H9 (cell line): ENCODE results near the gene XCR1. TPM values are rescaled to one million over a fixed set of nuclear protein-coding genes. Genes with fewer than 3 reads are reported as not detected.

Source experiments
- DNase-seq: peaks from one replicate; pipeline ENCODE4 v3.0.0-alpha.2; 2017
- H2AFZ ChIP-seq: one replicate; pipeline ENCODE4 v1.6.1; 2013; ENCODE audit warnings: mild to moderate bottlenecking, low read length, control low read depth, moderate library complexity
- H2AK5ac ChIP-seq: 2 replicates; pipeline ENCODE4 v1.6.1; 2013; ENCODE audit warnings: low read length, control low read depth, mixed read lengths; ENCODE audit not compliant: insufficient read length
- H2BK120ac ChIP-seq: one replicate; pipeline ENCODE4 v1.6.1; 2013; ENCODE audit warnings: low read depth, mild to moderate bottlenecking, low read length, control low read depth, inconsistent platforms; ENCODE audit not compliant: poor library complexity, severe bottlenecking
- H2BK12ac ChIP-seq: 2 replicates; pipeline ENCODE4 v1.6.1; 2013; ENCODE audit warnings: low read length, control low read depth, mixed read lengths, low read depth; ENCODE audit not compliant: insufficient read length
- H2BK15ac ChIP-seq: 2 replicates; pipeline ENCODE4 v1.6.1; 2013; ENCODE audit warnings: low read depth, low read length, control low read depth
- H2BK20ac ChIP-seq: one replicate; pipeline ENCODE4 v1.6.1; 2013; ENCODE audit warnings: low read depth, mild to moderate bottlenecking, low read length, control low read depth, inconsistent platforms; ENCODE audit not compliant: poor library complexity, severe bottlenecking
- H2BK5ac ChIP-seq: 2 replicates; pipeline ENCODE4 v1.6.1; 2013; ENCODE audit warnings: low read length, control low read depth, mixed read lengths; ENCODE audit not compliant: insufficient read length
- H3K14ac ChIP-seq: 2 replicates; pipeline ENCODE4 v1.6.1; 2013; ENCODE audit warnings: low read length, control low read depth; ENCODE audit not compliant: insufficient read depth
- H3K18ac ChIP-seq: 2 replicates; pipeline ENCODE4 v1.6.1; 2013; ENCODE audit warnings: low read depth, mild to moderate bottlenecking, mixed read lengths, low read length, control low read depth; ENCODE audit not compliant: insufficient read length
- H3K23ac ChIP-seq: 2 replicates; pipeline ENCODE4 v1.6.1; 2013; ENCODE audit warnings: low read length, control low read depth, mixed read lengths, low read depth; ENCODE audit not compliant: insufficient read length
- H3K23me2 ChIP-seq: 2 replicates; pipeline ENCODE4 v1.6.1; 2013; ENCODE audit warnings: low read depth, mild to moderate bottlenecking, mixed read lengths, low read length, control low read depth; ENCODE audit not compliant: insufficient read length, poor library complexity, severe bottlenecking
- H3K27ac ChIP-seq: 2 replicates; pipeline ENCODE4 v1.5.1; 2013; ENCODE audit warnings: low read length, control low read depth, mixed read lengths, low read depth; ENCODE audit not compliant: insufficient read length
- H3K27me3 ChIP-seq: 2 replicates; pipeline ENCODE4 v1.6.1; 2013; ENCODE audit warnings: low read length, control low read depth, inconsistent platforms; ENCODE audit not compliant: insufficient read depth
- H3K4ac ChIP-seq: 2 replicates; pipeline ENCODE4 v1.6.1; 2013; ENCODE audit warnings: low read depth, mild to moderate bottlenecking, control low read depth, inconsistent platforms, low read length, moderate library complexity
- H3K4me1 ChIP-seq: 2 replicates; pipeline ENCODE4 v1.6.1; 2013; ENCODE audit warnings: low read length, control low read depth, inconsistent platforms; ENCODE audit not compliant: insufficient read depth
- H3K4me2 ChIP-seq: 2 replicates; pipeline ENCODE4 v1.6.1; 2013; ENCODE audit warnings: low read length, control low read depth, mixed read lengths; ENCODE audit not compliant: insufficient read length, insufficient read depth
- H3K56ac ChIP-seq: 2 replicates; pipeline ENCODE4 v1.6.1; 2013; ENCODE audit warnings: low read depth, mild to moderate bottlenecking, mixed read lengths, low read length, control low read depth; ENCODE audit not compliant: insufficient read length
- H3K79me1 ChIP-seq: 2 replicates; pipeline ENCODE4 v1.6.1; 2013; ENCODE audit warnings: low read depth, mild to moderate bottlenecking, moderate library complexity, low read length, control low read depth, inconsistent platforms; ENCODE audit not compliant: insufficient read depth, poor library complexity, severe bottlenecking
- H3K79me2 ChIP-seq: 2 replicates; pipeline ENCODE4 v1.6.1; 2013; ENCODE audit warnings: low read length, control low read depth, inconsistent platforms; ENCODE audit not compliant: insufficient read depth
- H3K9ac ChIP-seq: 2 replicates; pipeline ENCODE4 v1.6.1; 2013; ENCODE audit warnings: low read length, control low read depth, mixed read lengths; ENCODE audit not compliant: insufficient read length; ENCODE audit errors: extremely low read depth
- H3K9me3 ChIP-seq: one replicate; pipeline ENCODE4 v1.6.1; 2013; ENCODE audit warnings: low read depth, low read length, inconsistent platforms; ENCODE audit not compliant: control insufficient read depth
- H3T11ph ChIP-seq: one replicate; pipeline ENCODE4 v1.6.1; 2013; ENCODE audit warnings: mild to moderate bottlenecking, low read length, control low read depth, inconsistent platforms
- H4K20me1 ChIP-seq: one replicate; pipeline ENCODE4 v1.6.1; 2013; ENCODE audit not compliant: control insufficient read depth, insufficient read length, insufficient read depth
- H4K5ac ChIP-seq: 2 replicates; pipeline ENCODE4 v1.6.1; 2013; ENCODE audit warnings: low read depth, mild to moderate bottlenecking, mixed read lengths, low read length, control low read depth; ENCODE audit not compliant: insufficient read length
- H4K8ac ChIP-seq: replicated peaks from 2 replicates; pipeline ENCODE4 v1.6.1; 2013; ENCODE audit warnings: low read length, control low read depth, mixed read lengths, low read depth; ENCODE audit not compliant: insufficient read length
- H4K91ac ChIP-seq: 2 replicates; pipeline ENCODE4 v1.6.1; 2013; ENCODE audit warnings: low read depth, mild to moderate bottlenecking, moderate library complexity, mixed read lengths, low read length, control low read depth; ENCODE audit not compliant: insufficient read length
- H3K27ac Mint-ChIP-seq, 3 experiments: 2 replicates in 2 of 3; 3 replicates in 1 of 3; pipeline ENCODE4 v1.8.0; 2020 to 2021; ENCODE audit warnings: mixed read lengths in 3 of 3, mild to moderate bottlenecking in 1 of 3, moderate library complexity in 1 of 3
- H3K27me3 Mint-ChIP-seq: 2 replicates; pipeline ENCODE4 v1.8.0; 2021; ENCODE audit warnings: low read depth, mild to moderate bottlenecking, moderate library complexity, mixed read lengths
- H3K36me3 Mint-ChIP-seq, 3 experiments: 2 replicates in 2 of 3; 3 replicates in 1 of 3; pipeline ENCODE4 v1.8.0; 2020 to 2021; ENCODE audit warnings: low read depth in 3 of 3, mixed read lengths in 3 of 3; ENCODE audit not compliant: insufficient read depth in 1 of 3
- H3K4me1 Mint-ChIP-seq, 2 experiments: 2 replicates each; pipeline ENCODE4 v1.8.0; 2020; ENCODE audit warnings: mixed read lengths in 2 of 2
- H3K4me3 Mint-ChIP-seq, 2 experiments: 2 replicates in 1 of 2; 3 replicates in 1 of 2; pipeline ENCODE4 v1.8.0; 2020 to 2021; ENCODE audit warnings: mild to moderate bottlenecking in 2 of 2, mixed read lengths in 2 of 2, moderate library complexity in 1 of 2
- H3K9me3 Mint-ChIP-seq, 2 experiments: 2 replicates in 1 of 2; 3 replicates in 1 of 2; pipeline ENCODE4 v1.8.0; 2020; ENCODE audit warnings: mild to moderate bottlenecking in 2 of 2, mixed read lengths in 2 of 2, moderate library complexity in 1 of 2
- WGBS: extraction: QIAGEN DNeasy Blood & Tissue Kit; methylation state at CpG from one replicate; pipeline ENCODE4 v1.1.7; 2013; ENCODE audit warnings: missing lambda C conversion rate, low lambda C conversion rate, mixed read lengths; ENCODE audit not compliant: insufficient read length; ENCODE audit errors: extremely low coverage; 5-methylcytosine and 5-hydroxymethylcytosine counted together
- total RNA-seq: library from RNA; stranded (reverse); gene quantifications from 2 replicates; pipeline ENCODE4 v1.2.1, GENCODE V29; 2021
- TF ChIP-seq, protein P1 (sequence below): fragments of 200-600 bp; sonication (generic); conservative IDR thresholded peaks from 3 replicates; pipeline ENCODE4 v1.8.0; 2021; ENCODE audit warnings: antibody characterized with exemption, mild to moderate bottlenecking

Gene XCR1
- total RNA-seq, 1 experiment from 2014 or later = not detected

DNA sequence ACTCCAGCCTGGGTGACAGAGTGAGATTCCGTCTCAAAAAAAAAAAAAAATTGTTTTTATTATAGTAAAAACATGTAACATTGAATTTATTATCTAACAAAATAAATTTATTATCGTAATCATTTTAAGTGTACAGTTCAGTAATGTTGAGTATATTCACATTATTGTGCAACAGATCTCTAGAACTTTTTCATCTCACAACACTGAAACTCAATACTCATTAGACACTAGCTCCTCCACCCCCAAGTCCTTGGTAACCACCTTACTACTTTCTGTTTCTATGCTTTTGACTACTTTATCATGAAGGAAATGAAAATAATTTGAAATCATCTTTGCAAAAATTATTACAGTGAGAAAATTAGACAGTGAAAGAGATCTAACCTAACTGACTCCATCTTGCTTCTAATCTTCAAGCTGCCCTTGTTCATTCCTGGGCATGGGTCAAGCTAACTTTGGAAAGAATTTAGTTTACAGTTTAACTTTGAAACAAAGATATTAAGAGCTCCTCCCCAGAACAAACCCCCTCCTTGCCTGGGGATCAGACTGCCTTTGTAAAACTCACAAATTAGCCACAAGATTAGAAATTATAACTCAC lies 16.7 kb downstream of the XCR1 start:
- Histone ChIP-seq H3T11ph (no peak overlapping the region), H2AK5ac (no peak overlapping the region), H3K9ac (no peak overlapping the region), H3K23ac (no peak overlapping the region), H2BK20ac (no peak overlapping the region), H3K27ac (no peak overlapping the region), H3K18ac (no peak overlapping the region), H3K56ac (no peak overlapping the region), H3K4me1 (peaks cover 3% of the 10 kb centered on the region), H3K4me2 (no peak overlapping the region), H2AFZ (no peak overlapping the region), H2BK5ac (no peak overlapping the region), H3K23me2 (no peaks in the 10 kb centered on the region), H4K91ac (no peak overlapping the region), H4K5ac (no peak overlapping the region), H3K9me3 (no peaks in the 10 kb centered on the region), H4K8ac (no peak overlapping the region), H4K20me1 (no peaks in the 10 kb centered on the region), H3K27me3 (no peaks in the 10 kb centered on the region), H2BK120ac (no peak overlapping the region), H3K4ac (no peak overlapping the region), H2BK12ac (no peak overlapping the region), H3K79me1 (no peaks in the 10 kb centered on the region), H3K14ac (no peak overlapping the region), H2BK15ac (no peak overlapping the region), H3K79me2 (no peaks in the 10 kb centered on the region)
- TF ChIP-seq, protein P1, sequence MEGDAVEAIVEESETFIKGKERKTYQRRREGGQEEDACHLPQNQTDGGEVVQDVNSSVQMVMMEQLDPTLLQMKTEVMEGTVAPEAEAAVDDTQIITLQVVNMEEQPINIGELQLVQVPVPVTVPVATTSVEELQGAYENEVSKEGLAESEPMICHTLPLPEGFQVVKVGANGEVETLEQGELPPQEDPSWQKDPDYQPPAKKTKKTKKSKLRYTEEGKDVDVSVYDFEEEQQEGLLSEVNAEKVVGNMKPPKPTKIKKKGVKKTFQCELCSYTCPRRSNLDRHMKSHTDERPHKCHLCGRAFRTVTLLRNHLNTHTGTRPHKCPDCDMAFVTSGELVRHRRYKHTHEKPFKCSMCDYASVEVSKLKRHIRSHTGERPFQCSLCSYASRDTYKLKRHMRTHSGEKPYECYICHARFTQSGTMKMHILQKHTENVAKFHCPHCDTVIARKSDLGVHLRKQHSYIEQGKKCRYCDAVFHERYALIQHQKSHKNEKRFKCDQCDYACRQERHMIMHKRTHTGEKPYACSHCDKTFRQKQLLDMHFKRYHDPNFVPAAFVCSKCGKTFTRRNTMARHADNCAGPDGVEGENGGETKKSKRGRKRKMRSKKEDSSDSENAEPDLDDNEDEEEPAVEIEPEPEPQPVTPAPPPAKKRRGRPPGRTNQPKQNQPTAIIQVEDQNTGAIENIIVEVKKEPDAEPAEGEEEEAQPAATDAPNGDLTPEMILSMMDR = no peak
- H3K4me3 Mint-ChIP-seq = no peak overlapping the region; a peak in 1 of 5 replicates
- 0 out of 5 replicates have a peak, but pooled peaks cover 0 to 2% of the 10 kb centered on the region in 2 experiments for H3K9me3 Mint-ChIP-seq
- no peak overlapping the region for H3K27ac Mint-ChIP-seq
- H3K27me3 Mint-ChIP-seq = no peaks in the 10 kb centered on the region; the same call in none of the 2 replicates
- H3K36me3 Mint-ChIP-seq = no peaks in the 10 kb centered on the region
- no CpG with 5 or more reads among the region's 2 CpGs for WGBS
- DNase-seq = no peak
- H3K4me1 Mint-ChIP-seq = peaks cover 16 to 18% of the 10 kb centered on the region in 2 experiments
